Panc1 (cell line): ENCODE results near the gene DBX2. TPM values are rescaled to one million over a fixed set of nuclear protein-coding genes. Genes with fewer than 3 reads are reported as not detected.

Experiments
- ATAC-seq: fragments of 200-7000 bp; cut with Tn5 transposase; 2 replicates; pipeline ENCODE4 v1.9.1; 2020; ENCODE audit warnings: mild to moderate bottlenecking, moderate library complexity
- BruUV-seq: library from RNA; stranded (reverse); fragments of 400-500 nt; replicated peaks from 2 replicates; lab custom pipeline; 2021; lab: Mats Ljungman, UMichigan
- CTCF ChIA-PET: fragments of 300-600 bp; sonication (Branson Sonifier 250); formaldehyde crosslinking; loops from one replicate; lab custom pipeline; 2022; ENCODE audit warnings: antibody characterized with exemption; lab: Charles Lee
- POLR2A ChIA-PET: fragments of 300-600 bp; sonication (Branson Sonifier 250); formaldehyde crosslinking; loops from one replicate; lab custom pipeline; 2022; ENCODE audit warnings: antibody characterized with exemption; lab: Charles Lee
- DNase-seq: peaks from one replicate; pipeline ENCODE4 v3.0.0-alpha.2; 2010; ENCODE audit warnings: low read depth, low spot score
- H3K27ac ChIP-seq: 2 replicates; pipeline ENCODE4 v1.5.1; 2011; ENCODE audit warnings: mild to moderate bottlenecking, low read length, inconsistent platforms
- H3K27me3 ChIP-seq: fragments of 200-500 bp; sonication (Bioruptor generic); 2 replicates; pipeline ENCODE4 v1.6.0; 2014; ENCODE audit warnings: low read length, inconsistent platforms; ENCODE audit not compliant: control insufficient read depth, insufficient read depth
- H3K36me3 ChIP-seq: fragments of 200-500 bp; sonication (Bioruptor generic); 2 replicates; pipeline ENCODE4 v1.5.1; 2014; ENCODE audit warnings: inconsistent platforms, mild to moderate bottlenecking, low read length, moderate library complexity; ENCODE audit not compliant: control insufficient read depth, insufficient read depth
- H3K4me1 ChIP-seq: 2 replicates; pipeline ENCODE4 v1.5.1; 2011; ENCODE audit warnings: inconsistent platforms, mild to moderate bottlenecking, low read length, moderate library complexity; ENCODE audit not compliant: control insufficient read depth, insufficient read depth
- H3K4me3 ChIP-seq, 2 experiments: 2 replicates each; pipeline ENCODE4 v1.5.1; 2011 to 2012; ENCODE audit warnings: low read depth in 2 of 2, low read length in 2 of 2, mild to moderate bottlenecking in 2 of 2, inconsistent platforms in 1 of 2, moderate library complexity in 1 of 2
- H3K9me3 ChIP-seq: fragments of 200-500 bp; sonication (Bioruptor generic); 2 replicates; pipeline ENCODE4 v1.5.1; 2014; ENCODE audit warnings: low read depth, mild to moderate bottlenecking, inconsistent platforms, low read length, moderate library complexity; ENCODE audit not compliant: control insufficient read depth, insufficient read depth
- POLR2AphosphoS5 ChIP-seq: IDR thresholded peaks from 2 replicates; pipeline ENCODE4 v1.6.1; 2012; ENCODE audit warnings: mild to moderate bottlenecking, low read depth, low read length, moderate library complexity
- SIN3A ChIP-seq: IDR thresholded peaks from 2 replicates; pipeline ENCODE4 v1.6.1; 2012; ENCODE audit warnings: low read depth, mild to moderate bottlenecking, low read length, moderate library complexity, borderline replicate concordance; ENCODE audit not compliant: insufficient read depth
- TCF7L2 ChIP-seq: IDR thresholded peaks from 2 replicates; pipeline ENCODE4 v1.6.1; 2011; ENCODE audit warnings: mild to moderate bottlenecking, low read depth, low read length, inconsistent platforms
- in situ Hi-C: cut with HindIII; loops from 2 replicates; pipeline ENCODE4 v1.10.0; 2016; ENCODE audit warnings: low sequenced_read_pairs, low pct_unique_long_range_greater_than_20kb
- intact Hi-C: fragments of 100-400 bp; cut with micrococcal nuclease; formaldehyde crosslinking; loops from one replicate; pipeline ENCODE4 v1.10.0; 2022; ENCODE audit not compliant: unreplicated experiment
- total RNA-seq: library from RNA; stranded (reverse); gene quantifications from one replicate; pipeline ENCODE4 v1.2.1, GENCODE V29; 2021; ENCODE audit not compliant: unreplicated experiment
- TF ChIP-seq, protein P1 (sequence below), 2 experiments: IDR thresholded peaks; 2 replicates each; pipeline ENCODE4 v1.6.1; 2011 to 2012; ENCODE audit warnings: low read depth in 2 of 2, control low read depth in 1 of 2, low read length in 1 of 2, mild to moderate bottlenecking in 1 of 2, moderate library complexity in 1 of 2; ENCODE audit not compliant: insufficient read depth in 1 of 2
- TF ChIP-seq, protein P2 (sequence below): fragments of 450-650 bp; IDR thresholded peaks from 2 replicates; pipeline ENCODE4 v1.5.1; 2017; ENCODE audit warnings: mild to moderate bottlenecking

The DBX2 gene
- total RNA-seq, 1 experiment from 2014 or later, result not detected

GRCh38 chr12:45065125-45065626 is 14.3 kb upstream of the DBX2 start:
- ATAC-seq, result no peak
- TF ChIP-seq POLR2AphosphoS5, result no peak
- TF ChIP-seq, protein P1, sequence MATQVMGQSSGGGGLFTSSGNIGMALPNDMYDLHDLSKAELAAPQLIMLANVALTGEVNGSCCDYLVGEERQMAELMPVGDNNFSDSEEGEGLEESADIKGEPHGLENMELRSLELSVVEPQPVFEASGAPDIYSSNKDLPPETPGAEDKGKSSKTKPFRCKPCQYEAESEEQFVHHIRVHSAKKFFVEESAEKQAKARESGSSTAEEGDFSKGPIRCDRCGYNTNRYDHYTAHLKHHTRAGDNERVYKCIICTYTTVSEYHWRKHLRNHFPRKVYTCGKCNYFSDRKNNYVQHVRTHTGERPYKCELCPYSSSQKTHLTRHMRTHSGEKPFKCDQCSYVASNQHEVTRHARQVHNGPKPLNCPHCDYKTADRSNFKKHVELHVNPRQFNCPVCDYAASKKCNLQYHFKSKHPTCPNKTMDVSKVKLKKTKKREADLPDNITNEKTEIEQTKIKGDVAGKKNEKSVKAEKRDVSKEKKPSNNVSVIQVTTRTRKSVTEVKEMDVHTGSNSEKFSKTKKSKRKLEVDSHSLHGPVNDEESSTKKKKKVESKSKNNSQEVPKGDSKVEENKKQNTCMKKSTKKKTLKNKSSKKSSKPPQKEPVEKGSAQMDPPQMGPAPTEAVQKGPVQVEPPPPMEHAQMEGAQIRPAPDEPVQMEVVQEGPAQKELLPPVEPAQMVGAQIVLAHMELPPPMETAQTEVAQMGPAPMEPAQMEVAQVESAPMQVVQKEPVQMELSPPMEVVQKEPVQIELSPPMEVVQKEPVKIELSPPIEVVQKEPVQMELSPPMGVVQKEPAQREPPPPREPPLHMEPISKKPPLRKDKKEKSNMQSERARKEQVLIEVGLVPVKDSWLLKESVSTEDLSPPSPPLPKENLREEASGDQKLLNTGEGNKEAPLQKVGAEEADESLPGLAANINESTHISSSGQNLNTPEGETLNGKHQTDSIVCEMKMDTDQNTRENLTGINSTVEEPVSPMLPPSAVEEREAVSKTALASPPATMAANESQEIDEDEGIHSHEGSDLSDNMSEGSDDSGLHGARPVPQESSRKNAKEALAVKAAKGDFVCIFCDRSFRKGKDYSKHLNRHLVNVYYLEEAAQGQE (IDR thresholded peaks at IDR 0.05; ENCODE audit: insufficient read depth in 1 of 2, low read depth in 2 of 2, low read length in 1 of 2), result no peak
- TF ChIP-seq TCF7L2, result no peak
- TF ChIP-seq, protein P2, sequence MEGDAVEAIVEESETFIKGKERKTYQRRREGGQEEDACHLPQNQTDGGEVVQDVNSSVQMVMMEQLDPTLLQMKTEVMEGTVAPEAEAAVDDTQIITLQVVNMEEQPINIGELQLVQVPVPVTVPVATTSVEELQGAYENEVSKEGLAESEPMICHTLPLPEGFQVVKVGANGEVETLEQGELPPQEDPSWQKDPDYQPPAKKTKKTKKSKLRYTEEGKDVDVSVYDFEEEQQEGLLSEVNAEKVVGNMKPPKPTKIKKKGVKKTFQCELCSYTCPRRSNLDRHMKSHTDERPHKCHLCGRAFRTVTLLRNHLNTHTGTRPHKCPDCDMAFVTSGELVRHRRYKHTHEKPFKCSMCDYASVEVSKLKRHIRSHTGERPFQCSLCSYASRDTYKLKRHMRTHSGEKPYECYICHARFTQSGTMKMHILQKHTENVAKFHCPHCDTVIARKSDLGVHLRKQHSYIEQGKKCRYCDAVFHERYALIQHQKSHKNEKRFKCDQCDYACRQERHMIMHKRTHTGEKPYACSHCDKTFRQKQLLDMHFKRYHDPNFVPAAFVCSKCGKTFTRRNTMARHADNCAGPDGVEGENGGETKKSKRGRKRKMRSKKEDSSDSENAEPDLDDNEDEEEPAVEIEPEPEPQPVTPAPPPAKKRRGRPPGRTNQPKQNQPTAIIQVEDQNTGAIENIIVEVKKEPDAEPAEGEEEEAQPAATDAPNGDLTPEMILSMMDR, result no peak
- TF ChIP-seq SIN3A, result no peak
- H3K27me3 ChIP-seq, result peaks cover 10% of the 10 kb centered on the region
- BruUV-seq, result no TSS peak
- no peaks in the 10 kb centered on the region for H3K9me3 ChIP-seq
- no peaks in the 10 kb centered on the region for H3K4me1 ChIP-seq
- no peak overlapping the region for H3K27ac ChIP-seq
- no peak for DNase-seq
- H3K36me3 ChIP-seq, result no peaks in the 10 kb centered on the region
- ChIA-PET CTCF (no interaction called here), POLR2A (no interaction called here)
- in situ Hi-C loops, result no loop called here
- intact Hi-C loops, result no loop called here
- H3K4me3 ChIP-seq, result no peak overlapping the region

DNA sequence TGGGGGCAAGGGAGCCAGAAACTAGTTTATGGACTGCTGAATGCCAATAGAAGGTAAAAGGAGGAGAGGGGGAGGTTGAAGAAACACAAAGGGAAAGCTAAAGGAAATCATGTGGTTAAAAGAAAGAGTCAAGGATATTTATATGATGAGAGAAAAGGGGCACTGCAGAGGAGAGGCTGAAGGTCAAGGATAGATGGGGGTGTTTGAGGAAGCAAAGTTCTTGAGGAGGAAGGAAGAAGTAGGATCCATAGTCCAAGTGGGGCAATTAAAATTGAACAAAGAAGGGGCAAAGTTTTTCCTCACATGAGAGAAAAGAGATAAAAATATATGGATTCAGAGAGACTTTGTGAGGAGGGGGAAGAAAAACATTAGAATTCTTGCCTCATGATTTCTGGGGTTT is 10.1 kb upstream of the DBX2 start:
- Histone ChIP-seq H3K27ac (no peak overlapping the region), H3K4me1 (no peaks in the 10 kb centered on the region), H3K36me3 (no peaks in the 10 kb centered on the region), H3K9me3 (no peaks in the 10 kb centered on the region), H3K27me3 (peaks cover 10% of the 10 kb centered on the region), H3K4me3 (no peak overlapping the region)
- intact Hi-C loops (no loop called here), in situ Hi-C loops (no loop called here)
- no peak for ATAC-seq
- TF ChIP-seq, protein P1 (IDR thresholded peaks at IDR 0.05; ENCODE audit: insufficient read depth in 1 of 2, low read depth in 2 of 2, low read length in 1 of 2), result no peak
- TF ChIP-seq SIN3A, result no peak
- TF ChIP-seq, protein P2, result no peak
- CTCF ChIA-PET, result no interaction called here
- BruUV-seq, result no TSS peak
- POLR2A ChIA-PET, result interaction anchor here (0.7 kb wide), 1 partner anchor 554 kb away, joined by 4 read pairs; no protein-coding TSS in a partner anchor
- no peak for DNase-seq
